ENCODE results near the gene WWOX.

The WWOX gene

DNA sequence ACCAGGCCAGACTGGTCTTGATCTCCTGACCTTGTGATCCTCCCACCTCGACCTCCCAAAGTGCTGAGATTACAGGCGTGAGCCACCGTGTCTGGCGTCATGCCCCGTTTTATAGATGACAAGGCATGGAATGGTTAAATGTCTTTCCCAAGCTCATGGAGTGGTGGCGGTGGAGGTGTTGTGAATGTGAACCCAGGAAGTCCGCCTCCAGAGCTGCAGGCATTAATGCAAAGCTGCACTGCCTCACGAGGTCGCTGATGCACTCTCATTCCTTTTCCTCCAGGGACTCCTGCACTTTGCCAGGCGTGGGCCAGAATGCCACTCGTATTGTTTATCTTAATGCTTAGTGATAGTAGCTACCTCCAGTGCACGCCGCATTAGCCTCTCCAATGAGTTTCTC, 149.6 kb downstream of the WWOX start:
- no peak for DNase-seq
- TF ChIP-seq GATA1 (IDR thresholded peaks at IDR 0.05; ENCODE audit: low read depth, low read length) (no peak), POLR2A (IDR thresholded peaks at IDR 0.05; ENCODE audit: low read length) (no peak)

DNA sequence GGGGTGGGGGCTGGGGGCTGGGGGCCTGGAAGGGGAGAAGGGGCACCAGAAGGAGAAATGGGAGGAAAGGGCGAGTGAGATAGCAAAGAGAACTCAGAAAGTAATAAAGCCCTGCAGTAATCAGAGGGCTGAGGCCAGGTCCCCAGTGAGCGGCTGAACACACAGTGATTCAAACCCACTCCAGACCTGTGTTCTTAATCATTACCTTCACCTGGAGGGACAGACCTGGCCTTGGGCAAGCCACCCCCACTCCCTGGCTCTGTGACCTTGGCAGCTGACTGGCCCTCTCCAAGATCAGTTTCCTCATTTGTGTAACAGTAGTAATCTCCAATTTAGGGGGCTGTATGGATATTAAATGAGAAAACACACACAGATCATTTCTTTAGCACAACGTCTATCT, 150.4 kb downstream of the WWOX start:
- DNase-seq = no peak
- TF ChIP-seq GATA1 (IDR thresholded peaks at IDR 0.05; ENCODE audit: low read depth, low read length) (no peak), POLR2A (IDR thresholded peaks at IDR 0.05; ENCODE audit: low read length) (no peak)

DNA sequence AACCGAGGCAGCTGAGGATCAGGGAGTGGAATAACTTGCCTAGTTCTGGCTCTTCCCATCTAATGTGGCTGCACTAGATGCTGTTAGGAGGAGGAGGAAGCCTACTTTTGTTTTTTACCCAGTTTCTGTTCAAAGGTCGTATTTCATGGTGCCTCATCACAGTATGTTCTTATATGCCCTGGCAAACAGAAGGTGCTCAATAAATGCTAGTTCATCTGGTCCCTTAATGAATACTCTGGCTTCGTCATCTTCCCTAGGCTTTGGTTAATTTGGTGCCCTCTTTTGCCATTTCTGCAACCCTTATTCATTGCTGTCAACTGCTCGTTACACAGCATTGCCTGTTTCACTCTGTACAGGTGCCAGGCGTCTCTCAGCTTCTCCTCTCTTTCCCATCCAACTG, 151.7 kb downstream of the WWOX start:
- TF ChIP-seq GATA1 (IDR thresholded peaks at IDR 0.05; ENCODE audit: low read depth, low read length) = no peak
- no peak for TF ChIP-seq POLR2A (IDR thresholded peaks at IDR 0.05; ENCODE audit: low read length)
- no peak for DNase-seq

DNA sequence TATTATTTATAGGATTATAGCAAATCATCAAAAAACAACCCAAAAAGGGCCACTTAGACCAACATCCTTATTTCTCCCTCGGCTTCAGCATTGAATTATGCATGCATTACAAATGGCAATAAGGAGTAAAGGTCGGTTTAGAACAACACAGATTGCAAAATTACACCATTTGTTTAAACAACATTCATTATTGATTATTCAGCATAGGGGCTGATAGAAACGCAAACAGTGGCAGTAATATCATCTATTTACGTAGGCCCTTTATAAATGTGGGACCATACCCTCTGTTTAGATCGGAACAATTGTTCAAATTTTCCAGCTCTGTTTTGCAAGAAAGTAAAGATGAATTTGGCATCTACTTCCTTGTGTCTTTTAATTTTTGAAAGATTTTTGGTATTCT, 153.3 kb downstream of the WWOX start:
- no peak for DNase-seq
- TF ChIP-seq POLR2A (IDR thresholded peaks at IDR 0.05; ENCODE audit: low read length) (no peak), GATA1 (IDR thresholded peaks at IDR 0.05; ENCODE audit: low read depth, low read length) (no peak)

DNA sequence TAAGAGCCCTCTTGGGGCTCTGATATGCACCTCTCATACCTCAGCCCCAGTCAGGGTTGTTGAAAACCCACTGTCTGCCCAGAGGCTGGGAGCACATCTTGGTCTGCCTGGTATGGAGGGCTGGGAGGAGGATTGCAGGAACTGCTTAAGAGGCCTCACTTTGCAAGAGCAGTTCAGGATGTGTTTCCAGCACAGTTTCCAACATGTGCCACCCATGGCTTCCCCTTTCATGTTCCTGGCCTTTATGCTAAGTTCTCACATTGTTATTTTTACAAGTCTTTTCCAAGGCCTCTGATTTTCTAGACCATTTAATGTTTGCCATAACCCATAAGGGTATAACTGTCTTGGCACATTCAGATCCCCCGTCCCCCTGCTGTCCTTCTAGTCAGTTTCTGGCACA, 155.4 kb downstream of the WWOX start:
- no peak for DNase-seq
- TF ChIP-seq POLR2A (IDR thresholded peaks at IDR 0.05; ENCODE audit: low read length) = no peak
- TF ChIP-seq GATA1 (IDR thresholded peaks at IDR 0.05; ENCODE audit: low read depth, low read length) = no peak

DNA sequence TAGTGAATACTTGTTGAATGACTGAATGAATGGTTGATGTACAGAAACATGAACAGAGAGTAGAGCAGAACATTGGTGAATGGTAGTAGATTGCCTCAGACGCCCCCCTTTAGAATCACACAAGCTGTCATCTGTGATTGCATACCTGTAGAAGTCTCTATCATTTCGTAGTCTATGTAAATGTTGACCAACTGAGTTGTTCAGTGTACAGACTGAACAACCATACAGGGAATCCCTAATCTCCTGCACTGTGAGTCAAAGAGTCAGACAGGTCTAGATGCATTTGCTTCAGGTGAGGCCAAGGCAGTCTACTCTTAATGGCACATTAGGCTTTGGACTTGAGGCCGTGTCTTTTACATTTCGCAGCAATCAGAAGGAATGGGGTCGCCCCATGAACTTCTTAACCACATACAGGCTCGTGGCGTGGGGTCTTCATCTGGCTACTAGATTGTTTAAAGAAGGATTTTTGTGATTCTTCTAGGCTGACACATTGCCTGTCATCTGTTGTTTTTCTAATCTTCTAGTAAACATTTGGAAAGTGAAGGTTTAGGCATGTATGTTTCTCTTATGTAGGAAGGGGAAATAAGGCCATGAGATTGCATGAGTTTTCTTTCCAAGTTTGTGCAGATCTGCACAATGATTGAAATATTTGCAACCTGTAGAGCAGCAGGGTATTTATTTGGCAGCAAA, 157.4 kb downstream of the WWOX start:
- TF ChIP-seq GATA1 (IDR thresholded peaks at IDR 0.05; ENCODE audit: low read depth, low read length) = no peak
- TF ChIP-seq POLR2A (IDR thresholded peaks at IDR 0.05; ENCODE audit: low read length) = no peak
- no peak for DNase-seq

DNA sequence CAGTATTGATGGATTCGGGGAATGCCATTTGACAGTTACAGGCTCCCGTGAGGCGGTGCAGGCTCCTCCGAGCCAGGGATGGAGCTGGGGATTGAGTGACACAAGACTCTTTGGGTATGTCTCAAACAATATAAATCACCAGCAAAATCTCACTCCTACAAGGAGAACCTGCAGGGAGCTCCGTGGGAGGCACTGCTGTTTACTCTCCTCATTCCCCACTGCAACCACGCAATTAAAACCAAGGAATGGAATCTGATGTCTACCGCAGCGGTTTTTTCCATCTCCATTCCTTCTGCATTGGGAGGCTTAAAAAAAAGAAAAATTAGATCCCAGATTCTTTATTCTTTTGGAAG, 157.9 kb downstream of the WWOX start:
- no peak for DNase-seq
- TF ChIP-seq POLR2A (IDR thresholded peaks at IDR 0.05; ENCODE audit: low read length) = no peak
- no peak for TF ChIP-seq GATA1 (IDR thresholded peaks at IDR 0.05; ENCODE audit: low read depth, low read length)

DNA sequence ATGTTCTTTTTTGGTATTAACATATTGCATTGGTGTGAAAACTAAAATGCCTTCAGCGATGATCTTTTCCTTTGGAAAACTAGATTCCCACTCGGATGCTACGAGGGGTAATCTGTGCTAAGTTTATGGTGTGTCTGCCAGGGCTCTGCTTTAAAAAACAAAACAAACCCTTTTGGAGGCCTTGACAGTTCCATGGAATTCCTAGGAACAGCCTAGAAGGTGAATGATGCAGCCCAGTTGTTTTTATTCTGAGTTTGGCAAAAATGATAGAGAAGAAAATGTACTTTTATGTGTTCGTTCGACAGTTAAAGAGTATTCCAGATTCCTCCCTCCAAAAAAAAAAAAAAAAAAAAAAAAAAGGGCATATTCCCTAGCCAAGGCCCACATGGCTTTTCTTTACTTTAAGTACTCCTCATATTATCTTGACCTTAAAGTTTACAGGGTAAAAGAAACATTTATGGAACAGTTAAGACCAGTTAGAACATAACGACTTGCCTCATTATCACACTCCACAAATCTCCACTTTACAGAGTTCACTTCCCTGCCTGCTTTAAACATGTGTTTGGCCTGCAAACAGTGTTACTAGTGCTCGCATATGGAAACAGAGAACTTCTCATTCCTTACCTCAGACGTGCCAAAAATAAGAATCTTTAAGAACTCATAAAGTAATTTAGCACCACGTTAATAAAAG, 159.1 kb downstream of the WWOX start:
- DNase-seq = no peak
- no peak for TF ChIP-seq POLR2A (IDR thresholded peaks at IDR 0.05; ENCODE audit: low read length)
- TF ChIP-seq GATA1 (IDR thresholded peaks at IDR 0.05; ENCODE audit: low read depth, low read length) = no peak

DNA sequence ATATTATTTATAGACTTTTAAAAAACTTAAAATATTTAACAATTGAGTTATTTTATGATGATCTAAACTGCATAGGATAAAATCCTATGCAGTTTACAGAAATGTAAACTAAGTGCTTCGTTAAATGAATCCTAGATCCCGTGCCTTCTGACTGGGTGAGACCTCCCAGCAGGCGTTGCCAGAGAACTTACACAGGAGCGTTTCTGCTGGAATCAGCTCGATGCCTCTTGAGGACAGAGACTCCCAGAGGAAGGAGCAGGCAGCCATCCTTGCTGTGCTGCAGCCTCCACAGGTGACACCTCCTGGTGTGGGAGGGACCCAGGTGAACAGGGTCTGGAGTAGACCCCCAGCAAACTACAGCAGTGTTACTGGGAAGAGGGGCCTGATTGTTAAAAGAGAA, 160.4 kb downstream of the WWOX start:
- no peak for DNase-seq
- no peak for TF ChIP-seq POLR2A (IDR thresholded peaks at IDR 0.05; ENCODE audit: low read length)
- TF ChIP-seq GATA1 (IDR thresholded peaks at IDR 0.05; ENCODE audit: low read depth, low read length) = no peak

DNA sequence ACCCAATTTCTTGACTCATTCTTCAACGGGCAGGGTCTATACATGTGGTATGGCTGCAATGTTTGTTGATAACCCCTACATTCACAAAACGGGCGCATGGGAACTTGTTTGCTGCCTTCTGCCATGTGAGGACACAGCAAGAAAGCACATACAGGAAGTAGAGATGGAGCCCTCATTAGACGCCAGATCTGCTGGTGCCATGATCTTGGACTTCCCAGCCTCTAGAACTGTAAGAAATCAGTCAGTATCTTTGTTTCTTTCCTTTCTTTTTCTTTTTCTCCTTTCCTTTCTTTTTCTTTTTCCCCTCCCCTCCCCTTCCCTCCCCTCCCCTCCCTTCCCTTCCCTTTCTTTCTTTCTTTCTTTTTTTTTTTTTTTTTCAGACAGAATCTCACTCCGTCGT, 165.2 kb downstream of the WWOX start:
- TF ChIP-seq POLR2A (IDR thresholded peaks at IDR 0.05; ENCODE audit: low read length) (no peak), GATA1 (IDR thresholded peaks at IDR 0.05; ENCODE audit: low read depth, low read length) (no peak)
- no peak for DNase-seq

DNA sequence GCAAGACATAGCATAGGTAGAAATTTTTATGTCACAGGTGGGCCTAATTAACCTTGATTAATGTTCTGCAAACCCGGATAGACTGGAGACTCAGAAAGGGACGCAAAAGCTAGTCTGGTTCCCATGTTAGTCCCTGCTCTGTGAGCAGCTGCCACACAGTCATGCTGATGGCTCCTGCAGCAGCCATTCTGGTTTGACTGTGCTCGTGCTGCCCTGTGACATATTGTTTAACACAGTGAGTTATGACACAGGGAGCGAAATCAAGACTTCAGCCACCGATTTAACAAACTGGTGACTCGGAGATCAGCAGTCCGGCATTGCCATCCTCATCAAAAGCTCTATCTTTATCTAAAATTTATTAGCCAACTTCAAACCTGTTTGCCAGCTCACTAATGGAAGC, 169.8 kb downstream of the WWOX start:
- no peak for DNase-seq
- TF ChIP-seq GATA1 (IDR thresholded peaks at IDR 0.05; ENCODE audit: low read depth, low read length) = no peak
- TF ChIP-seq POLR2A (IDR thresholded peaks at IDR 0.05; ENCODE audit: low read length) = no peak

DNA sequence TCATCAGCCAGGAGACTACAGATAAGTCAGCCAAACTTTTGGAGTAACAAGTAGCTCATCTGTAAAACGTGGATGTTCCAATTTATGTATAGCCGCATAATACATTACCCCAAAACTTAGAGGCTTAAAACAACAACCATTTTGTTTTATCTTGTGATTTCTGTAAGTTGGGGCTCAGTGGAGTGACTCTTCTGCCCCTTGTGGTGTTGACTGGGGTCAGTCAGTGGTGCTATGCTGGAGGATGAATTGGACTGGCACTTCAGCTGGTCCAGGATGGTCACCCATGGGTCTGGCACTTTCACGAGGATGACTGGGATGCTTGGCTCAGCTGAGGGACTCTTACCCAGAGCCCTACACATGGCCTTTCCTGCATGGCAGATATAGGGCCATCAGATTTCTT, 172.5 kb downstream of the WWOX start:
- no peak for TF ChIP-seq POLR2A (IDR thresholded peaks at IDR 0.05; ENCODE audit: low read length)
- no peak for TF ChIP-seq GATA1 (IDR thresholded peaks at IDR 0.05; ENCODE audit: low read depth, low read length)
- no peak for DNase-seq

DNA sequence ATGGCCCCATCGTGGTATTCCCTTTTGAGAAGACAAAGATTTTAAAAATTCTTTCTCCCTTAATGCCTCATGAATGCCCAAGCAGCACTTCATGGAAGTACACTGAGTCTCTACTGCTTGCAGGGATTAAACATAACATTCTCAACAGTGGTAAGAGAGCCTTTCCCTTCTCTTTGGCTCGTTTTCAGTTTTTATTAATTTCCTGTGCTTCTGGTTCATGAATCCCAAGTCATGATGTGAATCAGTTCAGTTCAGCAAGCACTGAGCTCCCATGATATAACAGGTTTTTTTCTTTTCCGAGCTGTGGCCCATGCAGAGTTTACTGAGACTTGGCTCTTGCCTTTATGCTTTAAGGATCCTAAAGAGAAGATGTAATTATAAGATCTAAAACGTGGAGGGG, 175.3 kb downstream of the WWOX start:
- DNase-seq = no peak
- TF ChIP-seq GATA1 (IDR thresholded peaks at IDR 0.05; ENCODE audit: low read depth, low read length) (no peak), POLR2A (IDR thresholded peaks at IDR 0.05; ENCODE audit: low read length) (no peak)

DNA sequence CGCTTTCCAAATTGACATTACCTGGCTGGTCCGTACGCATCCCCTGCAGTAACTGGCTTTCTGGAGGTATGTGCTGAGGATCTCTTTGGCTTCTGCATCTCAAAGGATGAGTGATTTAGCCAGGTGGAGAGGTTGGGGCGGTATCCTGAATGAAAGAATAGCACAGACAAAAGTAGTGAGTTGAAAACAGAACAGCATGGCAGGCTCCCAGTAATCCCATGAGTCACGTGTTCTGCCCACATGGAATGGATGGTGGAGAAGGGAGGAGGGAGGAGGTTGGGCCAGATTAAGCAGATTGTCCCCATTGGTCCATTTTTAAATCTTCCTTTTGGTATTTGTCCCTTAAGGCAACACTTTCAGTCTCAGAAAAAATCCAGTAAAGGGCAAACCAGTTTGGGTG, 176.0 kb downstream of the WWOX start:
- TF ChIP-seq POLR2A (IDR thresholded peaks at IDR 0.05; ENCODE audit: low read length) = no peak
- no peak for TF ChIP-seq GATA1 (IDR thresholded peaks at IDR 0.05; ENCODE audit: low read depth, low read length)
- no peak for DNase-seq

DNA sequence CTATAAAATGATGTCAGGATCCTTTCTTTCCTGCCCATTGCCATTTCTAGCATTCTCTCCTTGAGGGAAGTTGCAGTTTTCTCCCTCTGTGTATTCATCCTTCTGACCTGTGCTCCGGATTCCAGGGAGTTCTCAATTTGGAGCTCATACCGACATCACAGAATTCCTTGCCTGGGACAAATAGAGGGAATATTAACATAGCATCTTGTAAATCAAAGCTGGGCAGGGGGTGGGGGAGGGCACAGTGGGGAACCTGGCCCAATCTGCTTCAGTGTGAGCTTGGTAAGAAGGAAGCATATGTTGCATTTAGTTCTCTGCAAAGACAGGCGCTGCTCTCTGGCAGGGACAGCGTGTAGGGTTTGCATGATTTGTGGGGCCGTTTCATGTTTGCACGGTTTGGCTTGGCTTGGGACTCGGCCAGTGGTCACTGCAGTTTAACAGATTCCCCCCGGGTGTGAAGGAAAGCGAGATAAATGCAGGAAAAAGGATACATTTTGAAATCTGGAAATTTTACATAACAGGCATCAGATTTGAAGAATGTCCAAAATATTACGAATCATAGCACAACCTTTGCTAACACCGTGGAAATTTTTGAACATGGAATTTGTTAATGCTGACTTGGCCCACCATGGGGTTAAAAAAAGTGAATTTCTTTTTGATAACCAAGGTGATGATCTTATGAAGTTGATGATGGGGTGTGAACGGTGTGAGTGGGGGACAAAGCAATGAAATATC, 178.0 kb downstream of the WWOX start:
- DNase-seq = no peak
- TF ChIP-seq POLR2A (IDR thresholded peaks at IDR 0.05; ENCODE audit: low read length) (no peak), GATA1 (IDR thresholded peaks at IDR 0.05; ENCODE audit: low read depth, low read length) (no peak)
